Mesenchymal stem cell (in vitro differentiated cells and primary cell): ENCODE measurements around the gene ZFP69B.

ENCODE experiments used
- DNase-seq: peaks from one replicate; pipeline ENCODE4 v3.0.0-alpha.2; 2013
- H2AFZ ChIP-seq: one replicate; pipeline ENCODE4 v1.6.1; 2013; ENCODE audit warnings: low read depth, mild to moderate bottlenecking, control low read depth, inconsistent platforms, low read length, moderate library complexity
- H2AK5ac ChIP-seq: 2 replicates; pipeline ENCODE4 v1.6.1; 2013; ENCODE audit warnings: low read length, moderate library complexity, mild to moderate bottlenecking, inconsistent platforms; ENCODE audit not compliant: severe bottlenecking
- H2BK120ac ChIP-seq: one replicate; pipeline ENCODE4 v1.6.1; 2013; ENCODE audit warnings: low read depth, mild to moderate bottlenecking, inconsistent platforms, low read length, moderate library complexity
- H2BK12ac ChIP-seq, 2 experiments: one replicate each; pipeline ENCODE4 v1.6.1; 2013; ENCODE audit warnings: inconsistent platforms in 2 of 2, low read length in 2 of 2, mild to moderate bottlenecking in 2 of 2, moderate library complexity in 2 of 2, control low read depth in 1 of 2
- H2BK15ac ChIP-seq: one replicate; pipeline ENCODE4 v1.6.1; 2013; ENCODE audit warnings: mild to moderate bottlenecking, low read depth, inconsistent platforms; ENCODE audit not compliant: poor library complexity, severe bottlenecking
- H2BK5ac ChIP-seq: 2 replicates; pipeline ENCODE4 v1.6.1; 2013; ENCODE audit warnings: low read depth, mild to moderate bottlenecking, low read length, control low read depth, inconsistent platforms; ENCODE audit not compliant: poor library complexity, severe bottlenecking
- H3K14ac ChIP-seq, 2 experiments: one replicate each; pipeline ENCODE4 v1.6.1; 2013; ENCODE audit warnings: inconsistent platforms in 2 of 2, low read length in 2 of 2, control low read depth in 1 of 2, mild to moderate bottlenecking in 1 of 2, moderate library complexity in 1 of 2
- H3K18ac ChIP-seq, 2 experiments: one replicate each; pipeline ENCODE4 v1.6.1; 2013; ENCODE audit warnings: inconsistent platforms in 2 of 2, low read length in 2 of 2, control low read depth in 1 of 2, low read depth in 1 of 2, mild to moderate bottlenecking in 1 of 2
- H3K23ac ChIP-seq, 2 experiments: one replicate each; pipeline ENCODE4 v1.6.1; 2013; ENCODE audit warnings: inconsistent platforms in 2 of 2, low read length in 2 of 2, mild to moderate bottlenecking in 2 of 2, moderate library complexity in 2 of 2, control low read depth in 1 of 2
- H3K27ac ChIP-seq: 2 replicates; pipeline ENCODE4 v1.5.1; 2013; ENCODE audit warnings: mild to moderate bottlenecking, moderate library complexity, low read length, control low read depth, inconsistent platforms; ENCODE audit not compliant: poor library complexity, severe bottlenecking
- H3K27me3 ChIP-seq, 2 experiments: 2 replicates each; pipeline versions ENCODE4 v1.6.1 to v1.7.0; 2013; ENCODE audit warnings: low read length in 2 of 2, mild to moderate bottlenecking in 2 of 2, moderate library complexity in 2 of 2, control low read depth in 1 of 2, inconsistent platforms in 1 of 2; ENCODE audit not compliant: control insufficient read depth in 1 of 2, insufficient read depth in 1 of 2
- H3K36me3 ChIP-seq, 2 experiments: 2 replicates each; pipeline versions ENCODE4 v1.6.1 to v1.7.0; 2013; ENCODE audit warnings: low read length in 2 of 2, control low read depth in 1 of 2, inconsistent platforms in 1 of 2, low read depth in 1 of 2, mild to moderate bottlenecking in 1 of 2; ENCODE audit not compliant: insufficient read depth in 2 of 2, control insufficient read depth in 1 of 2
- H3K4ac ChIP-seq, 2 experiments: one replicate each; pipeline ENCODE4 v1.6.1; 2013; ENCODE audit warnings: inconsistent platforms in 2 of 2, low read length in 2 of 2, mild to moderate bottlenecking in 2 of 2, moderate library complexity in 2 of 2, control low read depth in 1 of 2, low read depth in 1 of 2
- H3K4me1 ChIP-seq: 2 replicates; pipeline ENCODE4 v1.6.1; 2013; ENCODE audit warnings: low read depth, low read length, control low read depth; ENCODE audit not compliant: control insufficient read depth, insufficient read depth
- H3K4me2 ChIP-seq: 2 replicates; pipeline ENCODE4 v1.6.1; 2013; ENCODE audit warnings: low read length, mild to moderate bottlenecking, inconsistent platforms; ENCODE audit not compliant: poor library complexity, severe bottlenecking
- H3K4me3 ChIP-seq, 2 experiments: 2 replicates each; pipeline versions ENCODE4 v1.5.1 to v1.7.0; 2013; ENCODE audit warnings: low read length in 2 of 2, mild to moderate bottlenecking in 2 of 2, control low read depth in 1 of 2, low read depth in 1 of 2; ENCODE audit not compliant: insufficient read depth in 1 of 2
- H3K79me1 ChIP-seq: replicated peaks from 2 replicates; pipeline ENCODE4 v1.6.1; 2013; ENCODE audit warnings: mild to moderate bottlenecking, control low read depth, low read length, inconsistent platforms; ENCODE audit not compliant: poor library complexity, severe bottlenecking
- H3K9ac ChIP-seq: 2 replicates; pipeline ENCODE4 v1.7.0; 2013; ENCODE audit warnings: mild to moderate bottlenecking, low read length, moderate library complexity
- H3K9me3 ChIP-seq: 2 replicates; pipeline ENCODE4 v1.7.0; 2013; ENCODE audit warnings: mild to moderate bottlenecking, low read length; ENCODE audit not compliant: control insufficient read depth
- H4K8ac ChIP-seq: one replicate; pipeline ENCODE4 v1.6.1; 2013; ENCODE audit warnings: inconsistent platforms, mild to moderate bottlenecking, low read length, moderate library complexity
- H4K91ac ChIP-seq: one replicate; pipeline ENCODE4 v1.6.1; 2013; ENCODE audit warnings: mild to moderate bottlenecking, low read length, inconsistent platforms
- WGBS: methylation state at CpG from one replicate; pipeline ENCODE4 v1.1.7; 2013; ENCODE audit warnings: mixed read lengths; 5-methylcytosine and 5-hydroxymethylcytosine counted together

The ZFP69B gene

GRCh38 chr1:40475268-40475667, 25.0 kb downstream of the ZFP69B start:
- no peaks in the 10 kb centered on the region for H3K4me1 ChIP-seq
- no peak overlapping the region for H3K9ac ChIP-seq
- H2AK5ac ChIP-seq: no peak overlapping the region
- H2BK15ac ChIP-seq: no peak overlapping the region
- peaks cover 2% of the 10 kb centered on the region for H3K79me1 ChIP-seq
- no peak overlapping the region for H3K18ac ChIP-seq
- H4K8ac ChIP-seq: no peak overlapping the region
- no peak overlapping the region for H3K4ac ChIP-seq
- no peak overlapping the region for H2BK12ac ChIP-seq
- no peak overlapping the region for H2AFZ ChIP-seq
- no peak overlapping the region for H2BK5ac ChIP-seq
- H4K91ac ChIP-seq: no peak overlapping the region
- WGBS: no CpG with 5 or more reads among the region's 2 CpGs
- no peak overlapping the region for H3K14ac ChIP-seq
- H3K27ac ChIP-seq: no peak overlapping the region
- H2BK120ac ChIP-seq: no peak overlapping the region
- peaks cover 0 to 7% of the 10 kb centered on the region in 2 experiments for H3K36me3 ChIP-seq
- no peak for DNase-seq
- no peak overlapping the region for H3K4me3 ChIP-seq
- H3K4me2 ChIP-seq: no peak overlapping the region
- H3K27me3 ChIP-seq: no peaks in the 10 kb centered on the region
- peaks cover 51% of the 10 kb centered on the region for H3K9me3 ChIP-seq
- H3K23ac ChIP-seq: no peak overlapping the region

GRCh38 chr1:40476924-40477677, 26.8 kb downstream of the ZFP69B start, which contains the start of gene ZFP69:
Gene ZFP69, plus strand, starts transcription at chr1:40477290. Its CDS starts 2,072 bp downstream, at chr1:40479362.
- Histone ChIP-seq H3K4me3 (peak within 1 kb of the TSS; percentile 68 to 84), H3K4me2 (peak within 1 kb of the TSS; percentile 77), H2BK15ac (no peak within 1 kb of the TSS), H2BK120ac (no peak within 1 kb of the TSS), H2BK12ac (peak within 1 kb of the TSS in 1 of 2 experiments; percentile 48), H3K9me3 (peaks cover 54% of the 10 kb centered on the region), H3K9ac (peak within 1 kb of the TSS; percentile 85), H2AFZ (peak within 1 kb of the TSS; percentile 100), H3K27ac (no peak within 1 kb of the TSS), H4K91ac (no peak within 1 kb of the TSS), H3K4ac (peak within 1 kb of the TSS in 1 of 2 experiments; percentile 58), H3K14ac (peak within 1 kb of the TSS in 1 of 2 experiments; percentile 44), H3K79me1 (peaks cover 2% of the 10 kb centered on the region), H4K8ac (peak within 1 kb of the TSS; percentile 94), H3K18ac (peak within 1 kb of the TSS; percentile 80 to 85), H3K23ac (peak within 1 kb of the TSS in 1 of 2 experiments; percentile 87), H2AK5ac (no peak within 1 kb of the TSS), H3K27me3 (no peaks in the 10 kb centered on the region), H2BK5ac (no peak within 1 kb of the TSS), H3K4me1 (no peaks in the 10 kb centered on the region), H3K36me3 (peaks cover 0 to 16% of the 10 kb centered on the region in 2 experiments)
- peak; percentile 66 for DNase-seq
- WGBS: 3% methylated on average over 42 of the region's 65 CpGs

- H4K8ac ChIP-seq: peak overlapping the region; percentile 66
- peaks cover 0 to 21% of the 10 kb centered on the region in 2 experiments for H3K36me3 ChIP-seq
- peak overlapping the region in 1 of 2 experiments; percentile 48 for H2BK12ac ChIP-seq
- H3K4me3 ChIP-seq: peak overlapping the region; percentile 68 to 84
- peak overlapping the region in 1 of 2 experiments; percentile 7 for H3K14ac ChIP-seq
- H2AK5ac ChIP-seq: no peak overlapping the region
- peak overlapping the region; percentile 100 for H2AFZ ChIP-seq
- no peak overlapping the region for H3K27ac ChIP-seq
- 15% methylated on average over 10 of the region's 17 CpGs for WGBS
- peak overlapping the region; percentile 77 for H3K4me2 ChIP-seq
- H3K4me1 ChIP-seq: no peaks in the 10 kb centered on the region
- peaks cover 57% of the 10 kb centered on the region for H3K9me3 ChIP-seq
- H2BK15ac ChIP-seq: no peak overlapping the region
- peak overlapping the region in 1 of 2 experiments; percentile 58 for H3K4ac ChIP-seq
- H4K91ac ChIP-seq: no peak overlapping the region
- no peaks in the 10 kb centered on the region for H3K27me3 ChIP-seq
- H3K9ac ChIP-seq: peak overlapping the region; percentile 85
- peaks cover 2% of the 10 kb centered on the region for H3K79me1 ChIP-seq
- H2BK5ac ChIP-seq: no peak overlapping the region
- no peak overlapping the region for H2BK120ac ChIP-seq
- H3K23ac ChIP-seq: peak overlapping the region in 1 of 2 experiments; percentile 87
- peak overlapping the region in 1 of 2 experiments; percentile 80 for H3K18ac ChIP-seq
- DNase-seq: peak; percentile 45
These were observed 27.4 kb downstream of the ZFP69B start for GRCh38 chr1:40477678-40478053.

DNA sequence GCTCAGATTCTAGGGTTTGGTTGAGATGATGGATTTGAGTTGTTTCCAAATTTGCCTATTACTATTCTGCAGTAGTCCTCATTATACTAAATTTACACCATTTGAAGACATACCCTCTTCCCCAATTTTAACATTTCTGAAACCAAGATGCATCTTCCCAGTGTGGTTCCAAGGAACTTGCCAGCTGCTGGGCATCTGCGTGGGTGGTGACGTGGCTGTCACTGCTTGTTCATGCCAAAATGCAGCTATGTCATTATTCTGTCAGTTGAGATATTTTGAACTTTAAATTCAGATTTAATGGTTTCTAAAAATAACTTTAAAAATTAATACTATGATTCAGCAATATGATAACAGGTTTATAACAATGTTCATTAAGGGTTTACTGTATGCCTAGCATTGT, 28.0 kb downstream of the ZFP69B start:
- Histone ChIP-seq H3K36me3 (peaks cover 0 to 26% of the 10 kb centered on the region in 2 experiments), H3K18ac (no peak overlapping the region), H2BK5ac (no peak overlapping the region), H3K79me1 (peaks cover 2% of the 10 kb centered on the region), H3K4me1 (no peaks in the 10 kb centered on the region), H3K9me3 (peaks cover 56% of the 10 kb centered on the region), H2BK12ac (no peak overlapping the region), H3K4ac (no peak overlapping the region), H3K23ac (no peak overlapping the region), H2AFZ (no peak overlapping the region), H2BK15ac (no peak overlapping the region), H2AK5ac (no peak overlapping the region), H3K4me2 (no peak overlapping the region), H3K9ac (peak overlapping the region; percentile 85), H3K27me3 (no peaks in the 10 kb centered on the region), H3K27ac (no peak overlapping the region), H3K14ac (no peak overlapping the region), H4K91ac (no peak overlapping the region), H3K4me3 (peak overlapping the region in 1 of 2 experiments; percentile 84), H4K8ac (no peak overlapping the region), H2BK120ac (no peak overlapping the region)
- 100% methylated on average over 1 of the region's 2 CpGs for WGBS
- DNase-seq: no peak
